HG03103 (cell line): ENCODE measurements around the gene REXO1.

Source experiments
- ATAC-seq: cut with Tn5 transposase; IDR thresholded peaks from one replicate; pipeline ENCODE4 v1.9.1; 2021; ENCODE audit warnings: low read depth; ENCODE audit not compliant: unreplicated experiment

REXO1 gene

DNA sequence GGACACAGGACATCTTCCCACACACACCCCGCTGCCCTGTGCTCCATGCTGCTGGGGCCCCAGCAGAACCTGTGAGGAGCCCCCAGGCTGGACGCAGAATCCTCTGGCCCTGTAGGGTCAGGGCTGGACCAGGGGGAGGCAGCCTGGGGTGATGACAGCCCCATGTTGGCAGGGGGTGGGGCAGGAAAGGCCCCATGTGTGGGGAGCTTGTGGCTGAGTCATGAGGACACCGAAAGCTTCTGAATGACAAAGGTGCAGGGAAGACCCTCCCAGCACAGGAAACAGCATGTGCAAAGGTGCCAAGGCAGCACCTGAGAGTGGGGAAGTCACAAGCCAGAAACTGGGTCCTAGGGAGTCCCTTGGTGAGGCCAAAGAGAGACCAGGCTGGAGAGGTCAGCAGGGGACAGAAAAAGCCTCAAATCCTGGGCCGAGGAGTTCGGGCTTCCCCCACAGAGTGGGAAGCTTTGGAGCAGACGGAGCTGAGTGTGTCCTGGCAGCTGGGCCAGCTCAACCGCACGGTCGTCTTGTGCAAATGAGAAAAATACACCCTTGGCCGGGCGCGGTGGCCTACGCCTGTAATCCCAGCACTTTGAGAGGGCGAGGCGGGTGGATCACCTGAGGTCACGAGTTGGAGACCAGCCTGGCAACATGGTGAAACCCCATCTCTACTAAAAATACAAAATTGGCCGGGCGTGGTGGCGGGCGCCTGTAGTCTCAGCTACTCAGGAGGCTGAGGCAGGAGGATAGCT lies 53.7 kb downstream of the REXO1 start:
- no peak for ATAC-seq

DNA sequence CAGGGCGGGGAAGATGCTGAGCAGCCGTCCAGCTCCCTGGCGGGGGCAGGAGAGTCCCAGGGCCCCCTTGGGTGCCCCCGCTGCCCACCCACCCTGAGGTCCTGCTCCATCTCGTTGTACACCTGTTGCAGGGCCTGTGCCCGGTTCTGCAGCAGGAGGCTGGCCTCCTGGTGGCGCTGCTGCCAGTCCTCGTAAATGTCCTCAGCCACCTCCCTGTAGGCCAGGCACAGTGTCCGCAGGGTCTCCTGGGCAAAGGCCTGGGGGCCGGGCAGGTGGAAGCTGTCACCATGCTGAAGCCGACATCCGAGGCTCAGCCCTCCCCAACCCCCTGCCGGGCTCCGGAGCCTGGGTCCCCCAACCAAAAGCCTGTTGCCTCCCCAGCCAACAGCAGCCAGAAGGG lies 56.4 kb downstream of the REXO1 start:
- ATAC-seq, result no peak

DNA sequence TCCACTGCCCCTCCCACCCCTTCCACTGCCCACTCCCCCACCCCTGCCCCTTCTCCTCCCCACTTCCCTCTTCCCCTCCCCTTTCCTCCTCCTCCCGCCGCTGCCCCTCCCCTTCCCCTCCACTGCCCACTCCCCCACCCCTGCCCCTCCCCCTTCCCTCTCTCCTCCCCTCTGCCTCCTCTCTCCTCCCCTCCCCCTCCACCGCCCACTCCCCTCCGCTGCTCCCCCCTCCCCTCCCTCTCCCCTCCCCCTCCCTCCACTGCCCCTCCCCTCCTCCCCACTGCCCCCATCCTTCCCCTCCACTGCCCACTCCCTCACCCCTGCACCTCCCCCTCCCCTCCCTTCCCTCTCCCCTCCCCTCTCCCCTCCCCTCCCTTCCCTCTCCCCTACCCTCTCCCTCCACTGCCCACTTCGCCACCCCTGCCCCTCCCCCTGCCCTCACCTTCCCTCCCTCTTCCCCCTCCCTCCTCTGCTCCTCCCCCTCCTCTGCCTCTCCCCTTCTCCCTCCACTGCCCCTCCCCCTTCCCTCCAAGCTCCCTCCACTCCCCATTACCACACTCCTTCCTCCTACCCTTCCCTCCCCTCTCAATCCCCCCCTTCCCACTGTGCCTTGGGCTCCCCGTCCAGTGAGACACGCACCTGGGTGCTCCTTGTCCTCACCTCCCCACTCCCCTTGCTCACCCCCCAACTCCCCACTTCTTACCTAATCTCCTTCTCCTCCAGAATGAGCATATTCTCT lies 58.1 kb downstream of the REXO1 start:
- ATAC-seq, result no peak

DNA sequence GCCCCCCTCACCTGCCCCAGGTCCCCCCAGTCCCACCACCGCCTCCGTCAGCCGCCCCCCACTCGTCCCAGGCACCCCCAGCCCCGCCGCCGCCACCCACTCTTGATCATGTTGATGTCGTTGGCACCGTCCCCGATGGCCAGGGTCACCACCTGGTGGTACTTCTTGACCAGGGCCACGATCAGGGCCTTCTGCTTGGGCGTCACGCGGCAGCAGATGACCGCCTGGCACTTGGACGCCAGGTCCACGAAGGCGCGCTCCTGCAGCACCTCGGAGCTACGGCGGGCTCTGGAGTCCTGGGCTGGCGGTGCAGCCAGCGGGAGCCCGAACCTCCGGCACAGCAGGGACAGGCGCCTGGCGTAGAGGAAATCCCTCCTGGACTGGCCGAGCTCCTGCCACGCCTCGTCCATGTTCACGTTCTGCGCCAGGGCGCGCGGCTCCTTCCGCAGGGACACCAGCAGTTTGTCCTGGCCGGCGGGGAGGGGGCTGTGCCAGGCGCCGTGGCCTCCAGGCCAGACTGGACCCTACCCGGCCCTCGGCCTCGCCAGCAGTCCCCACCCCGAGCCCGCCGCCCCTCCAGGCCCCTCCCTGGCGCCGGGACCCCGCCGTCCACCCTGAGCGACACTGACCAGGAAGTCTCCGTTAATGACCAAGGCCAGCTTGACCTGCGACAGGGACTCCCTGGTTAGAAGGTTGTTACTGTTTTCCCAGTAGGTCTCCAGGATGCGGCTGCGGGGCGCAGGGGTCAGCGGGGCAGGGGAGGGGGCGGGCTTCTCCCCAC lies 58.8 kb downstream of the REXO1 start:
- ATAC-seq, result no peak

DNA sequence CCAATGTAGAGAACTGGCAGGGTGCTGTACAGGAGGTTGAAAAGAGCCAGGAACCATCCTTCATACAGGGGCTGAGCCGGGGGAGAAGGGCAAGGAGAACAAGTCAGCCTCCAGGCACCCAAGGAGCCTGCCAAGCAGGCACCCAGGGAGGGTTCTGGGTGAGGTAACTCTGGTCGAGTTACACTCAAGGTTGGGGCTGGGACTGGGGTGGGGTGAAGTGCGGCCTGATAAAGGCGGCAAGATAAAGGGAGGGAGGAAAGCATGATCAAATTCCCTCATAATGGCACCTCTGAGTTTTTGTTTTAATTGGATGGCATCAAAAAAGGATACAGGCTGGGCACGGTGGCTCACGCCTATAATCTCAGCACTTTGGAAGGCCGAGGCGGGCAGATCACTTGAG lies 61.2 kb downstream of the REXO1 start:
- no peak for ATAC-seq

DNA sequence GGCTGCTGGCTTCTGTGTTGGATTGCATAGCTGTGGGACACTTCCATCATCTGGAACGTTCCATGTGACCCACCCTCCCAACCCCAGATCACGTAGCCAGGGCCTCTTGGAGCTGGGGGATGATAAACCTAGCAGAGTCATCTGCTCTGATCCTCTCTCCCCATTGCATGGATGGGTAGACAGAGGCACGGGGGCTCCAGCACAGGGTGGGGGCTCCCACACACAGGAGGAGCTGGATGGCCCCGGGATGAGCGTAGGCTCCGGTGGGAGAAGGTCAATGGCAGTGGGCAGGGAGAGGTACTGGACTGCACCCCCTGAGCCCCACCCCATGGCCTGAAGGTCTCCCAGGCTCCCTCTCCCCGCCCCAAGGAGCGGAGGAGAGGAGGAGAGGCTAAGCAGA lies 61.6 kb downstream of the REXO1 start:
- ATAC-seq, result no peak

DNA sequence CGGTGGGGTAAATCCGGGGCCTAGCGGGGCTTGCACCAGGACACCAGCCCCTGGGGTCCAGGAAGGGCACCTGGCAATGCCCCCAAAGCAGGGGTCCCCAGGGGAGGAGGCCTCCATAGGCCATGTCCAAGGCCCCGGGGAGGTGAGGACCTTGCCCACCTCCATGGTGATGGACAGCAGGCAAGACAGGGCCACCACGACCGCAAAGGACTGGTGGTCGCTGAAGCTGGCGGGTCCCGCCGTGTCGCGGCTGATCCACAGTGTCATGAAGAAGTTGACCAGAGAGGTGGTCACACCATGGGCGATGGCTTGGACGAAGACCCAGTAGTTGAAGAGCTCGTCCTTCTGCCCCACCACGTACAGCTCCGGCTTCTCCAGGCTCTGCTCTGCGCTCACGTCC lies 63.0 kb downstream of the REXO1 start:
- no peak for ATAC-seq

DNA sequence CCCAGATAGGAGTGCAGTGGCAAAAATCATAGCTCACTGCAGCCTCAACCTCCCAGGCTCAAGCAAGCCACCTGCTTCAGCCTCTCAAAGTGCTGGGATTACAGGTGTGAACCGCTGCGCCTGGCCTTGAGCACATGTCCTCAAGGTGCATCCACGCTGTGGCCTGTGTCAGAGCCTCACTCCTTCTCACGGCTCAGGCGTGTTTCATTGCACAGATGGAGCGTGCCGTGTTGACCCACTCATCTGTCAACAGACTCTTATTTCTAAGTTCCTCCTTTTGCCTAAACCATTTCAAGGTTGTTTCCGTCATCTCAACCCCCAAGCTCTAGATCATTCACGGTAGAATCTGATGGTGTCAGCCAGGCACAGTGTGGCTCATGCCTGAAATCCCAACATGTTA lies 64.4 kb downstream of the REXO1 start:
- no peak for ATAC-seq

DNA sequence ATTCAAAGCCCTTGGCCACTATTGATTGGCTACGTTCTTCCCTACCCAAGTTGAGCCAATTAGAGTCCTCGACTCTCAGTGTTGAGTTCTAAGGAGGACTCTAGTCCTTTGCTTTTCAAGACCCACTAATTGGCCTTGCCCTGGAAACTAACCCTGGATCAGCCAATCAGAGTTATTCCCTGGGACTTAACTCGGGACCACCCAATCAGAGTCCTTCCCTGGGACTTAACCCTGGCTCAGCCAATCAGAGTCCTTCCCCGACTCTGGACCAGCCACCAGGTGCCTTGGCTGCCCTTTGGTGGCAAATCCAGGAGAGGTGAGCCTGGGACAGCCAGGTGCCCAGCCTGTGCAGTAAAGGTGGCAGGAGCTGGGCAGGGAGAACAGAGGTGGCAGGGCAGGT lies 64.9 kb downstream of the REXO1 start:
- ATAC-seq, result no peak

DNA sequence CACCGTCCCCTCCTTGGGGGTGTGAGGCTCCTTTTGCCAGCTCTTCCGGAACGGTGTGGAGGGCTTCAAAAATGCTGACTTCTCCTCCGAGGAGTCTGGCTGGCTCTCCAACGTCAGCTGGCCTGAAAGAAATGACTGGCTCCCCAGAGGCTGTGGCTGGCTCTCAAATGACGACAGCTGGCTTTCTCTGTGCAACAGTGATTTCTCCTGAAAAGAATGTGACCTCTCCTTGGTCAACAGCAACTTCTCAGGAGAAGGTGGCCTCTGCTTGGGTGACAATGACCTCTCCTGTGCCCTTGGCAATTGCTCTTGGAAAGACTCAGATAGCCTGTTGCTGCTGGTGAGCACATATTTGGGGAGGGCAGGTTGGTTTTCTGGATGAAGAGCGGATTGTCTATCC lies 65.8 kb downstream of the REXO1 start:
- ATAC-seq, result no peak

DNA sequence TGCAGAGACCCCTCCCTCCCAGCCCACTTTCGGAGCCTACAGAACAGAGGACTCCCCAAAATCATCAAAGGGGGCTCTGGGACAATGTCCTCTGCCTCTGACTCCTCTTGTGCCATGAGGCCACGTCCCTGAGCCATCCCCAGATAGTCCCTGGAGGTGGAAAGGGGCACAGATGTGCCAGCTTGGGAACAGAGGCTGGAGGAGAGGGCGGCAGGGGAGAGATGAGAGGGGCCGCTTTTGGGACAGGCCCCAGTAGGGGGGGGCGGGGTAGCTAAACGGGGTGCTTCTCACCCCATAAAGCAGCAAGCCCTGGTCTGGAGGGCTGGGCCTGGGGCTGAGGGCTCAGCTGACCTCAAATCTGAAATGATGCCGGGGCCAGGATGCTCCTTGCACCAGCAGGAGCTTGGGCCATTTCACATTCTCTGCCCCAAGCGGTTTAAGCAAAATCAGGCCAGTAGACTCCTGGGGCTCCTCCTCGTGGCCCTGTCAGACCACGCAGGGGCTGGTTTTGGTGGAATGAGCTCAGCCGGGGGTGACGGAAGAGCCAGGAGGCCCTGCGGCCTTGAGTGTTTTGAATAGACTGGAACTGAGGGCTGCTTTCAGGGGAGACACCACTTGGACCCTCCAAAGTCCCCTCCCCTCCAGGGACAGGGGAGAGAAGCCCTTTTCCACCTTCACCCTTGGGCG lies 67.9 kb downstream of the REXO1 start:
- no peak for ATAC-seq

DNA sequence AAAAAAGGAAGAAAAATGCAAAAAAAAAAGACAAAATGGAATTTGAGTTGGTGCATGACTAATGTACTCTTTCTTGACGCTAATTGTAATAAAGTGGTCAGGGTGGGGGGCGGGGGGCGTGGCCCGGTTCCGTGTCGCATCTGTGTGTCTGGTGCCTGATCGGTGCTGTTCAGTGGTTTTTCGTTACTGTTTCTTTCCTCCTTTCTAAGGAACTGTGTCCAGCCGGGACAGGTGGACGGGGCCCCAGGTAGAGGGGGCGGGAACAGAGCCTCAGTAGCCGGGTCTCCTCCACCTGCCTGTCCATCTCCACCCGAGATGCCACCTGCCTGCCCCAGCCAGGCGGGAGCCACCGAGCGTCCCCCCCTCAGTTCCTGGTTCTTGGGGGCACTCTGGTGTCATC lies 68.7 kb downstream of the REXO1 start:
- ATAC-seq, result no peak

DNA sequence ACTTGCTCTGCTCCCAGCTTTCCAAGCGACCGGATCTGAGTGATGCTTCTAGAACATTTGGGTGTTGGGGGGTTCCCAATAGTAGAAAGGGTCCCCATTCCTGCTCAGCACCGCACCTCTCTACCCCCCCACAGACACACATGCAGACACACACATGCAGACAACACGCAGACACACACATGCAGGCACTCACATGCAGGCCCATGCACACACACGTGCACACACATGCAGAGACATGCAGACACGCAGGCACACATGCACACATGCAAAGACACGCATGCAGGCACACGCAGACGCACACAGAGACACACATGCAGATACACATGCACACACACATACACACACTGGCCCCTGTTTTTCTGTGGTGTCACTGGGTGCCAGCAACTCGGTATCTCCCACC lies 71.1 kb downstream of the REXO1 start:
- ATAC-seq, result no peak

DNA sequence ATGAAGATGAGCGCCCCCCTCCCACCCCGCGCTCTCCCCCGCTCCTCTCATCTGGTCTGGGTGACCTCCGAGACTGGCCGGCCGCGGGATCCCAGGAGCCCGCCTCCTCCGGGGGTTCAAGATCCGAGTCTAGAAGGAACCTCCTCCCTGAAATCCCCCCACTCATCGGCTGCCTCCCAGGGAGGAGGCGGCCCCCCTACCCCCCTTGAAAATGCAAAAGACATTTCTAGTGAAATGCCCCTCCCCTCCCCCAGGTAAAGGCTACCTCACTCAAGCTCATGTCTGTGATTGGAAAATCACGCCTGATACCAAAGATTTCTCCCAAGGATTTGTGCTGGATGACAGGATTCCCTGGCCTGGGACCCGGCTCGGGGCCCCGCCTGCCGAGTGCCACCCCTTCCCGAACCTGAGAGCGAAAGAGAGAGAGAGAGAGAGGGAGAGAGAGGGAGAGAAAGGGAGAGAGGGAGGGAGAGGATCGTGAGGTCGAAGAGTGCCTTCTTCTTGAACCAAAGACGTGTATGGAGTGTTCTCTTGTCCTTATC lies 71.6 kb downstream of the REXO1 start:
- ATAC-seq, result no peak

DNA sequence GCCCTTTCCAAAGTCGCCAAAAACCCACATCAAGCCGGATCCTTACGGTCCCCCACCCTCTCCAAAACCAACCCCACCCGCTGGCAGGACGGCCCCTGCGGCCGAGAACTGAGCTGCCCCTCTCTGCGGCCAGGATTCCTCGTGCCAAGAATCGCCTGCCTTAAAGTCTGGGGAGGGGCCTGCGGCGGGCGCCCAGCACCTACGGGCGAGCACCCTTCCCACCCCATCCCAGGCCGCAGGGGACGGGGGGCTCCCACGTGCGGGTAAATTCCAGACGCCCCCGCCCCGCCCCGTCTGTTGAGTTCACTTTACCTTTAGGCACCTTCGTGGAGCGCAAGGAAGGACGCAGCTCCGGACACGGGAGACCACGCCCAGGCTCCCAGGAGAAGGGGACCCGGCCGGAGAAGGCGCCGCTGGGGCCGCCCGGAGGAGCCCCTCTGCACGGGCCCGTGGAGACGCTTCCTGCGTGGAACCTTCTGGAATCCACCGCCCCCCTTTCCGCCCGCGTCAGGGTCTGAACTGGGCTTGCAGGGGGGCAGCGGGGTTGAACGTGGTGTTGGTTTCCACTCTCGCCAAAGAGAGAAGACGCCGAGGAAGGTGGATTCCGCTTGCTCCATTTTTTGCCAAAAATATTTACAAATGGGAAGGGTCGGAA lies 72.2 kb downstream of the REXO1 start:
- no peak for ATAC-seq

DNA sequence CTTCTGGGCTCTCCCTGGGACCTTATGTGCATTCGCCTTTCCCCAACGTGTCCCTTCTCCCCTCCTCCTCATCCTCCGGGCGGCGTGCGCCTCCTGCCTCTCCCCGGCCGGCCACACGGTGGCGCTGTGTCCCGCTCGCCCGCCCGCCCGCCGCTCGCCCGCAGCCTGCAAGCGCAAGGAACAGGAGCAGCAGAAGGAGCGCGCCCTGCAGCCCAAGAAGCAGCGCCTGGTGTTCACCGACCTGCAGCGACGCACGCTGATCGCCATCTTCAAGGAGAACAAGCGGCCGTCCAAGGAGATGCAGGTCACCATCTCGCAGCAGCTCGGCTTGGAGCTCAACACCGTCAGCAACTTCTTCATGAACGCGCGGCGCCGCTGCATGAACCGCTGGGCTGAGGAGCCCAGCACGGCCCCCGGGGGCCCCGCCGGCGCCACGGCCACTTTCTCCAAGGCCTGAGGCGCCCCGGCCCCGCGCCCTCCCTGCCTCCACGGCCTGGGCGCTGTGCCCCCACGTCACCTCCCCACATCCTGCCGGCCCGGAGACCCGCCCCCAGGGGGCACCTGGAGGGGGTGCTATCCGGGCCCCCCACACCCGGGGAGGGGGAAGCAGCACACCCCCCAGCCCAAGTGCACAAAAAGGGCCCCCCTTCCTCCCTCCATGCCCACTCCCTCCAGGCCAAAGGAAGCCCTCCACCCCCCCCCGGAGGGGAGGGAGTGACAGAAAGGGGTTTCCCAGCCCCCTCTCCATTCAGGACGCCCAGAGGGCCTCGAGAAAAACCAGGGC lies 73.1 kb downstream of the REXO1 start:
- no peak for ATAC-seq

DNA sequence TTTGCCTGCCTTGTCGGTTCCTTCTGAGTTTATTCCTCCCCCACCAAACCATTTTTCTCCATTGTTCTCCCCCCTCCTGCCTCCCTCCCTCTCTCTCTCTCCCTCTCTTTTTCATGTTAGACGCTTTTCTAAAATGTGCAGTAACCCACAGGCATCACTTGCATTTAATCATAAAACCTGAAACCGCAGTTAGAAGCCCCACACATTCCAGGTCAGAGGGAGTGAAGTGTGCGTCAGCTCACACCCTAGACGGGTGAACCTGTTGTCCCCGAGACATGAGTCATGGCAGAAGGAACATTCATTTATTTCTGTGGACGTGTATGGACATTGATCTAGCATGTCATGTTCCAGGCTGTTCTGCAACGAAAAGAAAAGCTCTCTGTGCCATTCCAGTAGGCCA lies 75.1 kb downstream of the REXO1 start:
- no peak for ATAC-seq

DNA sequence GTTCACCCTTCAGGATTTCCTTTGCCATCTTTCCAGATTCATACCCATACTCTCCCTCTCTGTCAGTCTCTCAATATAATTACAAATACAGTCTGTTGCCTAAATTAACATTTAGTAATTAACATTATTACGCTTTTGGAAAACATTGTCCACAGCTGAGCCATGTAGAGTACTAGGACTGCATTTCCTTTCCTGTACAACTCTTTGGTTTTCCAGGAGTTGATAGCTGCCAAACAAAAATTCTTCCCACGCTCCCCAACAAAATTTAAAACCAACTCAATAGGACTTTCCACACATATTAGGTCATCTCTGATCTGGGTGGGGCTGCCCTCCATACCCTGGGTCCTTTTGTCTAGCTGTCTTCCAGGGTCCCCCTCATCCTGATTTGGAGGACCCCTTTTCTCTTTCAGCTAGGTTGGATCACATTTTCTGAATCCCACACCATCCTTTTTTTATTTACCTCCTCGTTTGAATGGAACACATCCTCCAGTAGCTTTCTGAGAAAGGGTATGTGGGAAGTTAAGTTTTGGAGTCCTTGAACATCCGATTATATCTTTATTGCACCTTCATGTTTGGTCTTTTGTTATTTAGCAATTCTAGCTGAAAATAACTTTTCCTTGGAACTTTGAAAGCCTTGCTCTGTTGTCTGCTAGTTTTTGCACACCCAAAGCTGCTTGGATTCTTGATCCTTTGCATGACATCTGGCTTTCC lies 77.3 kb downstream of the REXO1 start:
- ATAC-seq, result no peak

DNA sequence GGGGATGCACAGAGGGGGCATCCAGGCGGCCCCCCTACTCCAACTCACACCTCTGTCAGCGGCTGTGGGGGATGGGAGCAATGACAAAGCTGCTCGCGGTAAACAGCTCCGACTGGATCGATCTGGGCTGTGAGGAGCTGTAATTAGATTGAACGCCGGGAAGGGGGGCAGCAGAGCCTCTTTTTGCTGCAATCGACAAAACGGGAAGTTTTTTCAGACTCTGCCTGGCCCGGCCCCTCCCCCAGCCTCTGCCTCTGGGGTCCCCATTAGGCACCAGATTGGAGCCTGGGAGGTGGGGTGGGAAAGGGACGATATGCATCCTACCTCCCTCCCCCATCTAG lies 78.7 kb downstream of the REXO1 start:
- ATAC-seq, result no peak
